Tibial nerve (tissue), 4 donors: Measurements from ENCODE around the gene CDK5RAP1.

Experiments used
- CTCF ChIP-seq, 5 experiments: fragments of 200-600 bp in 3 of 5; fragments of 450-650 bp in 2 of 5; sonication (generic) in 3 of 5; IDR thresholded peaks; one replicate each; pipeline ENCODE4 v1.5.1; 2016 to 2019; ENCODE audit warnings: antibody characterized with exemption in 5 of 5, mild to moderate bottlenecking in 3 of 5, moderate library complexity in 2 of 5
- EP300 ChIP-seq, 2 donors: sonication (generic); formaldehyde crosslinking; IDR thresholded peaks; one replicate each; pipeline ENCODE4 v1.6.1; 2017; ENCODE audit warnings: antibody characterized with exemption in 2 of 2, mild to moderate bottlenecking in 1 of 2
- POLR2A ChIP-seq, 2 donors: fragments of 450-650 bp; IDR thresholded peaks; one replicate each; pipeline ENCODE4 v1.6.1; 2017; ENCODE audit warnings: antibody characterized with exemption in 2 of 2, mild to moderate bottlenecking in 2 of 2, moderate library complexity in 2 of 2

GRCh38 chr20:33336375-33336774, 64.9 kb downstream of the CDK5RAP1 start:
- no peak for TF ChIP-seq CTCF (IDR thresholded peaks at IDR 0.05)
- no peak for TF ChIP-seq POLR2A (IDR thresholded peaks at IDR 0.05)
- no peak for TF ChIP-seq EP300 (IDR thresholded peaks at IDR 0.05)
